ENCODE data around the gene TSSK6.

The TSSK6 gene

DNA sequence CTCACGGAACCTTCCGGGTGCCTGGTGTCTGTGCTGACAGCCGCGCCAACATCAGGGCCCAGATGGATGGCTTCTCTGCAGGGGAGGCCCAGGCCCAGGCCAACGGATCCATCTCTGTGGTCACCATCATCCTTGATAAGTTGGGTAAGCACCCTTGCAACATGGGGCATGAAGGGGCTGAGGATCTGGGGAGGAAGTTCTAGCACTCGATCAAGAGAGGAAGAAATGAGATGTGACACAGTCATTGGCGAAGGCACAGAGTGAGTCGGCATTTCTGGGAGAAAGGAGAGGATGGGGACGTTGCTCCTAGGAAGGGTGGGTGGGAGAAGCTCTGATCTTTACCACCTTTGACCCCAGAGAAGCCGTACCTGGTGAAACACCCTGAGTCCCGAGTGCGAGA, 27.2 kb upstream of the TSSK6 start:
- ChIA-PET POLR2A (no interaction called here), CTCF (interaction anchor here (1.4 to 2.6 kb wide), 4 partner anchors 10 to 101 kb away, joined by 6 to 12 read pairs (median 10); partner anchors contain the start of gene GMIP)
- no peak overlapping the region for H3K4me3 ChIP-seq (ENCODE audit: low read depth, low read length)
- TF ChIP-seq, protein P1, sequence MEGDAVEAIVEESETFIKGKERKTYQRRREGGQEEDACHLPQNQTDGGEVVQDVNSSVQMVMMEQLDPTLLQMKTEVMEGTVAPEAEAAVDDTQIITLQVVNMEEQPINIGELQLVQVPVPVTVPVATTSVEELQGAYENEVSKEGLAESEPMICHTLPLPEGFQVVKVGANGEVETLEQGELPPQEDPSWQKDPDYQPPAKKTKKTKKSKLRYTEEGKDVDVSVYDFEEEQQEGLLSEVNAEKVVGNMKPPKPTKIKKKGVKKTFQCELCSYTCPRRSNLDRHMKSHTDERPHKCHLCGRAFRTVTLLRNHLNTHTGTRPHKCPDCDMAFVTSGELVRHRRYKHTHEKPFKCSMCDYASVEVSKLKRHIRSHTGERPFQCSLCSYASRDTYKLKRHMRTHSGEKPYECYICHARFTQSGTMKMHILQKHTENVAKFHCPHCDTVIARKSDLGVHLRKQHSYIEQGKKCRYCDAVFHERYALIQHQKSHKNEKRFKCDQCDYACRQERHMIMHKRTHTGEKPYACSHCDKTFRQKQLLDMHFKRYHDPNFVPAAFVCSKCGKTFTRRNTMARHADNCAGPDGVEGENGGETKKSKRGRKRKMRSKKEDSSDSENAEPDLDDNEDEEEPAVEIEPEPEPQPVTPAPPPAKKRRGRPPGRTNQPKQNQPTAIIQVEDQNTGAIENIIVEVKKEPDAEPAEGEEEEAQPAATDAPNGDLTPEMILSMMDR (IDR thresholded peaks at IDR 0.05; ENCODE audit: insufficient read depth, low read length, missing control alignments), result no peak
- DNase-seq (ENCODE audit: low read depth, low spot score), result no peak

DNA sequence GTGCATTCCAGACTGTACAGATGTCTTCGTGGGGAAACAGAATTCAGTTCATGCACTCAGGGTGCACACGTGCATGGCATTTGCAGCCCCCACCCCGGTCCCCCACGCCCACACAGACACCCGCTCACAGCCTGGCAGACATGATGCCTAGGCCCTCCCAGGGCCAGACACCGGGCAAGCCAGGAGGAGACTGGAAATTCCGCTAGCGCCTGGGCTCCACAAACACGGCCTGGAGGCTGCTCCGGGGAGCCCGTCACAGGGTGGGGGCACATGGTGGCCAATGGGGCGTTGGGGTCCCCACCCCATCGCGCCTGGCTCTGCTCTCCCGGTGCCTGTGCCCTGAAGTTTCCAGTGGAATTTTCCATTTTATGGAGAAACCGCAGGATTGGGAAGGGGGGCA, 26.3 kb upstream of the TSSK6 start:
- POLR2A ChIA-PET, result no interaction called here
- CTCF ChIA-PET, result interaction anchor here (1.6 to 3.5 kb wide), 2 partner anchors 9 to 12 kb away, joined by 4 to 29 read pairs; no protein-coding TSS in a partner anchor
- no peak overlapping the region for H3K4me3 ChIP-seq (ENCODE audit: low read depth, low read length)
- TF ChIP-seq, protein P1 (IDR thresholded peaks at IDR 0.05; ENCODE audit: insufficient read depth, low read length, missing control alignments), result no peak
- DNase-seq (ENCODE audit: low read depth, low spot score), result no peak

GRCh38 chr19:19540715-19541515, 25.6 kb upstream of the TSSK6 start:
- no peak for DNase-seq (ENCODE audit: low read depth, low spot score)
- H3K4me3 ChIP-seq (ENCODE audit: low read depth, low read length), result peak overlapping the region; percentile 0; the same call in 1 of the 2 replicates
- ChIA-PET POLR2A (interaction anchor here (0.7 kb wide), 1 partner anchor 98 kb away, joined by 3 read pairs; no protein-coding TSS in a partner anchor), CTCF (interaction anchor here (0.7 to 3.5 kb wide), 4 partner anchors 9 to 103 kb away, joined by 4 to 29 read pairs (median 5); no protein-coding TSS in a partner anchor)
- TF ChIP-seq, protein P1 (IDR thresholded peaks at IDR 0.05; ENCODE audit: insufficient read depth, low read length, missing control alignments), result no peak

- ChIA-PET POLR2A (interaction anchor here (0.7 kb wide), 1 partner anchor 99 kb away, joined by 3 read pairs; no protein-coding TSS in a partner anchor), CTCF (interaction anchor here (0.7 to 3.5 kb wide), 4 partner anchors 8 to 104 kb away, joined by 4 to 29 read pairs (median 5); no protein-coding TSS in a partner anchor)
- DNase-seq (ENCODE audit: low read depth, low spot score), result no peak
- TF ChIP-seq, protein P1 (IDR thresholded peaks at IDR 0.05; ENCODE audit: insufficient read depth, low read length, missing control alignments), result no peak
- no peak overlapping the region for H3K4me3 ChIP-seq (ENCODE audit: low read depth, low read length)
These were observed 24.8 kb upstream of the TSSK6 start for GRCh38 chr19:19540064-19540714.

GRCh38 chr19:19539698-19540063, 24.3 kb upstream of the TSSK6 start:
- DNase-seq (ENCODE audit: low read depth, low spot score), result no peak
- POLR2A ChIA-PET, result no interaction called here
- no peak overlapping the region for H3K4me3 ChIP-seq (ENCODE audit: low read depth, low read length)
- TF ChIP-seq, protein P1 (IDR thresholded peaks at IDR 0.05; ENCODE audit: insufficient read depth, low read length, missing control alignments), result no peak
- CTCF ChIA-PET, result interaction anchor here (1.4 to 12.9 kb wide), 3 partner anchors 14 to 108 kb away, joined by 5 to 279 read pairs (median 29); partner anchors contain the start of gene GMIP

DNA sequence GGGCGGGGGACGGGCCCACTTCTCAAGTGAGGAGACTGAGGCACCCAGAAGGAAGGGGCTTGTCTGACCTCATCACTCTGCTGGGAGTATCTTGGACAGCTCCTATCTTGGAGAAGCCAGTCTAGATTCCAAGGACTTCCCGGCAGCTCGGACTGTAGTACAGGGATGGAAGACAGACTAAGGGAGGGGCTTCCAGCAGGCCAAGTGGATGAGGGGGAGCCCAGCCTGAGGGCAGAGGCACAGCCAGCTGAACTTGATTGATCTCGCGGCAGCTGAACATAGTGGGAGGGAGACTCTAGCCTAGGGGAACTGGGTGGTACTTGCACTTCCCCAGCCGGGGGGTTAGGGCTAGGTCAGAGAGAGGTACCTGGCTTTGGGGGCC, 23.4 kb upstream of the TSSK6 start:
- H3K4me3 ChIP-seq (ENCODE audit: low read depth, low read length), result no peak overlapping the region
- POLR2A ChIA-PET, result no interaction called here
- TF ChIP-seq, protein P1 (IDR thresholded peaks at IDR 0.05; ENCODE audit: insufficient read depth, low read length, missing control alignments), result no peak
- no peak for DNase-seq (ENCODE audit: low read depth, low spot score)
- CTCF ChIA-PET, result interaction anchor here (3.5 to 12.9 kb wide), 2 partner anchors 15 to 108 kb away, joined by 29 to 279 read pairs; partner anchors contain the start of gene GMIP

Measured in AG04449 (cell line).